Activated T-helper 2 cell treated with anti-CD3 and anti-CD28 coated beads, Interferon-gamma antibody, Interleukin-2, Interleukin-4, amounts not matched to agents 10 μg/mL and 5 μg/mL and 100 μg/mL, durations not matched to agents 14 hours and 24 hours and 36 hours (primary cell): Measurements from ENCODE around the gene FGGY. TPM values are rescaled to one million over a fixed set of nuclear protein-coding genes. Genes with fewer than 3 reads are reported as not detected.
"Not testable (repeated sequence)": the region's sequence is repeated elsewhere in the genome, so short reads cannot be mapped to it uniquely, and the experiment has no call there.

Experiments
- DNase-seq: peaks from one replicate; pipeline ENCODE4 v3.0.0; 2021; ENCODE audit warnings: low spot score
- H3K27ac Mint-ChIP-seq: one replicate; pipeline ENCODE4 v1.8.0; 2021; ENCODE audit warnings: mixed read lengths
- H3K27me3 Mint-ChIP-seq: one replicate; pipeline ENCODE4 v1.8.0; 2021; ENCODE audit warnings: low read depth, mixed read lengths
- H3K36me3 Mint-ChIP-seq: one replicate; pipeline ENCODE4 v1.8.0; 2021; ENCODE audit warnings: low read depth, mixed read lengths
- H3K4me1 Mint-ChIP-seq: one replicate; pipeline ENCODE4 v1.8.0; 2021; ENCODE audit warnings: low read depth, mixed read lengths
- H3K4me3 Mint-ChIP-seq: one replicate; pipeline ENCODE4 v1.8.0; 2021; ENCODE audit warnings: low read depth, mild to moderate bottlenecking, moderate library complexity, mixed read lengths
- H3K9me3 Mint-ChIP-seq: one replicate; pipeline ENCODE4 v1.8.0; 2021; ENCODE audit warnings: mixed read lengths
- intact Hi-C: fragments of 100-400 bp; cut with micrococcal nuclease; formaldehyde crosslinking; loops from one replicate; pipeline ENCODE4 v1.15.1; 2023
- total RNA-seq: library from RNA; stranded (reverse); gene quantifications from 2 replicates; pipeline ENCODE4 v1.2.3, GENCODE V29; 2022

FGGY gene
- total RNA-seq, 1 donor from 2014 or later: 10.5 TPM

GRCh38 chr1:59443310-59443709 is 146.4 kb downstream of the FGGY start:
- peaks cover 28% of the 10 kb centered on the region for H3K4me1 Mint-ChIP-seq
- no peak overlapping the region for H3K4me3 Mint-ChIP-seq
- peaks cover 6% of the 10 kb centered on the region for H3K9me3 Mint-ChIP-seq
- peaks cover 7% of the 10 kb centered on the region for H3K36me3 Mint-ChIP-seq
- no peak overlapping the region for H3K27ac Mint-ChIP-seq
- DNase-seq: no peak
- intact Hi-C loops: no loop called here
- H3K27me3 Mint-ChIP-seq: no peaks in the 10 kb centered on the region

GRCh38 chr1:59444520-59444919 is 147.6 kb downstream of the FGGY start:
- Mint-ChIP-seq H3K4me1 (peaks cover 29% of the 10 kb centered on the region), H3K27ac (no peak overlapping the region), H3K27me3 (no peaks in the 10 kb centered on the region), H3K4me3 (no peak overlapping the region), H3K36me3 (peaks cover 5% of the 10 kb centered on the region), H3K9me3 (peaks cover 6% of the 10 kb centered on the region)
- intact Hi-C loops: no loop called here
- no peak for DNase-seq

GRCh38 chr1:59445040-59445439 is 148.1 kb downstream of the FGGY start:
- Mint-ChIP-seq H3K36me3 (peaks cover 3% of the 10 kb centered on the region), H3K4me3 (no peak overlapping the region), H3K9me3 (peaks cover 6% of the 10 kb centered on the region), H3K27me3 (no peaks in the 10 kb centered on the region), H3K4me1 (peaks cover 29% of the 10 kb centered on the region), H3K27ac (no peak overlapping the region)
- no peak for DNase-seq
- intact Hi-C loops: no loop called here

GRCh38 chr1:59446257-59446901 is 149.5 kb downstream of the FGGY start:
- Mint-ChIP-seq H3K9me3 (peaks cover 6% of the 10 kb centered on the region), H3K4me1 (peaks cover 31% of the 10 kb centered on the region), H3K4me3 (no peak overlapping the region), H3K27ac (no peak overlapping the region), H3K27me3 (no peaks in the 10 kb centered on the region), H3K36me3 (peaks cover 3% of the 10 kb centered on the region)
- no peak for DNase-seq
- intact Hi-C loops: no loop called here

GRCh38 chr1:59452026-59452425 is 155.1 kb downstream of the FGGY start:
- no peak overlapping the region for H3K4me3 Mint-ChIP-seq
- no peaks in the 10 kb centered on the region for H3K36me3 Mint-ChIP-seq
- H3K9me3 Mint-ChIP-seq: no peaks in the 10 kb centered on the region
- DNase-seq: no peak
- intact Hi-C loops: no loop called here
- no peak overlapping the region for H3K27ac Mint-ChIP-seq
- peaks cover 17% of the 10 kb centered on the region for H3K4me1 Mint-ChIP-seq
- no peaks in the 10 kb centered on the region for H3K27me3 Mint-ChIP-seq

GRCh38 chr1:59452559-59452958 is 155.7 kb downstream of the FGGY start:
- DNase-seq: no peak
- Mint-ChIP-seq H3K27ac (no peak overlapping the region), H3K4me1 (peaks cover 16% of the 10 kb centered on the region), H3K27me3 (no peaks in the 10 kb centered on the region), H3K4me3 (no peak overlapping the region), H3K9me3 (no peaks in the 10 kb centered on the region), H3K36me3 (no peaks in the 10 kb centered on the region)
- intact Hi-C loops: no loop called here

GRCh38 chr1:59453297-59453968 is 156.5 kb downstream of the FGGY start:
- Mint-ChIP-seq H3K4me3 (no peak overlapping the region), H3K36me3 (no peaks in the 10 kb centered on the region), H3K27ac (no peak overlapping the region), H3K4me1 (peaks cover 9% of the 10 kb centered on the region), H3K9me3 (no peaks in the 10 kb centered on the region), H3K27me3 (no peaks in the 10 kb centered on the region)
- intact Hi-C loops: no loop called here
- DNase-seq: no peak

GRCh38 chr1:59455206-59455605 is 158.3 kb downstream of the FGGY start:
- no peak overlapping the region for H3K4me3 Mint-ChIP-seq
- H3K36me3 Mint-ChIP-seq: peaks cover 6% of the 10 kb centered on the region
- no peaks in the 10 kb centered on the region for H3K27me3 Mint-ChIP-seq
- no peak for DNase-seq
- H3K9me3 Mint-ChIP-seq: peaks cover 10% of the 10 kb centered on the region
- H3K4me1 Mint-ChIP-seq: peaks cover 10% of the 10 kb centered on the region
- intact Hi-C loops: no loop called here
- H3K27ac Mint-ChIP-seq: no peak overlapping the region

GRCh38 chr1:59457786-59458185 is 160.9 kb downstream of the FGGY start:
- Mint-ChIP-seq H3K4me3 (no peak overlapping the region), H3K4me1 (peaks cover 18% of the 10 kb centered on the region), H3K27me3 (no peaks in the 10 kb centered on the region), H3K27ac (no peak overlapping the region), H3K36me3 (peaks cover 11% of the 10 kb centered on the region), H3K9me3 (peaks cover 25% of the 10 kb centered on the region)
- intact Hi-C loops: no loop called here
- DNase-seq: no peak

GRCh38 chr1:59458884-59459283 is 162.0 kb downstream of the FGGY start:
- Mint-ChIP-seq H3K27me3 (no peaks in the 10 kb centered on the region), H3K9me3 (peaks cover 27% of the 10 kb centered on the region), H3K4me1 (peaks cover 18% of the 10 kb centered on the region), H3K36me3 (peaks cover 11% of the 10 kb centered on the region), H3K4me3 (no peak overlapping the region), H3K27ac (no peak overlapping the region)
- no peak for DNase-seq
- intact Hi-C loops: no loop called here

- intact Hi-C loops, DNase-seq, H3K27me3 Mint-ChIP-seq, H3K27ac Mint-ChIP-seq, H3K4me3 Mint-ChIP-seq: not testable (repeated sequence)
- H3K9me3 Mint-ChIP-seq: peaks cover 34% of the 10 kb centered on the region
- peaks cover 15% of the 10 kb centered on the region for H3K4me1 Mint-ChIP-seq
- H3K36me3 Mint-ChIP-seq: peaks cover 11% of the 10 kb centered on the region
Observed at GRCh38 chr1:59462942-59463341, 166.0 kb downstream of the FGGY start.

- H3K4me3 Mint-ChIP-seq, intact Hi-C loops, H3K36me3 Mint-ChIP-seq, H3K27ac Mint-ChIP-seq, DNase-seq, H3K27me3 Mint-ChIP-seq: not testable (repeated sequence)
- H3K9me3 Mint-ChIP-seq: peaks cover 34% of the 10 kb centered on the region
- peaks cover 14% of the 10 kb centered on the region for H3K4me1 Mint-ChIP-seq
Observed at GRCh38 chr1:59465478-59465877, 168.6 kb downstream of the FGGY start.

- H3K9me3 Mint-ChIP-seq: peaks cover 28% of the 10 kb centered on the region
- H3K36me3 Mint-ChIP-seq: peaks cover 7% of the 10 kb centered on the region
- no peaks in the 10 kb centered on the region for H3K27me3 Mint-ChIP-seq
- intact Hi-C loops: no loop called here
- no peak for DNase-seq
- peaks cover 2% of the 10 kb centered on the region for H3K4me1 Mint-ChIP-seq
- no peak overlapping the region for H3K4me3 Mint-ChIP-seq
- no peak overlapping the region for H3K27ac Mint-ChIP-seq
Observed at GRCh38 chr1:59468828-59469428, 172.0 kb downstream of the FGGY start.
